AG09309 (cell line): ENCODE data around the gene NPM1.
"Not testable (repeated sequence)": the region's sequence is repeated elsewhere in the genome, so short reads cannot be mapped to it uniquely, and the experiment has no call there.

ENCODE experiments used
- DNase-seq: peaks from one replicate; pipeline ENCODE4 v3.0.0-alpha.2; 2010; ENCODE audit warnings: low read depth
- H3K4me3 ChIP-seq: 2 replicates; pipeline ENCODE4 v1.5.1; 2011; ENCODE audit warnings: mild to moderate bottlenecking, low read depth, low read length, moderate library complexity; ENCODE audit not compliant: control insufficient read depth
- TF ChIP-seq, protein P1 (sequence below): IDR thresholded peaks from 2 replicates; pipeline ENCODE4 v1.5.1; 2011; ENCODE audit warnings: mild to moderate bottlenecking, low read depth, low read length, inconsistent platforms; ENCODE audit not compliant: insufficient read depth, control insufficient read depth; ENCODE audit errors: missing control alignments

The NPM1 gene

DNA sequence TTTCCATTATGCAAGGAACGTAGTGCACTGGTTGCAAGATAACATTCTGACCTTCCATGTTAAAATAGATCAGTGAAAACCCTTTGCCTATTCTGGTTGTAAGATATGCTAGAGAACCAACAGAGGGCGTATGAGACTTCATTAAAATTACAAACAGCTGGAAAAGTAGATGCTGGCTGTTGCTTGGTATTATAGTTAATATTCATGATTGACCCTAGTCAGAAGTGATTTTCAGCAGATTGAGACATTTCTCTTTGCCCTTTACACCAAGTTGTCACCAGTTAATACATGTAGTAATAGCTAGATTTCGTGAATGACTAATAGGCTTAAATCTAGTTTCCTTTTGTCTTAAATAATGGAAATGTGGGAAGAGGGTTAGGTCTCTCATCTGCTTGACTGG lies 18.0 kb downstream of the NPM1 start:
- H3K4me3 ChIP-seq: no peak overlapping the region
- TF ChIP-seq, protein P1, sequence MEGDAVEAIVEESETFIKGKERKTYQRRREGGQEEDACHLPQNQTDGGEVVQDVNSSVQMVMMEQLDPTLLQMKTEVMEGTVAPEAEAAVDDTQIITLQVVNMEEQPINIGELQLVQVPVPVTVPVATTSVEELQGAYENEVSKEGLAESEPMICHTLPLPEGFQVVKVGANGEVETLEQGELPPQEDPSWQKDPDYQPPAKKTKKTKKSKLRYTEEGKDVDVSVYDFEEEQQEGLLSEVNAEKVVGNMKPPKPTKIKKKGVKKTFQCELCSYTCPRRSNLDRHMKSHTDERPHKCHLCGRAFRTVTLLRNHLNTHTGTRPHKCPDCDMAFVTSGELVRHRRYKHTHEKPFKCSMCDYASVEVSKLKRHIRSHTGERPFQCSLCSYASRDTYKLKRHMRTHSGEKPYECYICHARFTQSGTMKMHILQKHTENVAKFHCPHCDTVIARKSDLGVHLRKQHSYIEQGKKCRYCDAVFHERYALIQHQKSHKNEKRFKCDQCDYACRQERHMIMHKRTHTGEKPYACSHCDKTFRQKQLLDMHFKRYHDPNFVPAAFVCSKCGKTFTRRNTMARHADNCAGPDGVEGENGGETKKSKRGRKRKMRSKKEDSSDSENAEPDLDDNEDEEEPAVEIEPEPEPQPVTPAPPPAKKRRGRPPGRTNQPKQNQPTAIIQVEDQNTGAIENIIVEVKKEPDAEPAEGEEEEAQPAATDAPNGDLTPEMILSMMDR: peak; percentile 46
- no peak for DNase-seq

DNA sequence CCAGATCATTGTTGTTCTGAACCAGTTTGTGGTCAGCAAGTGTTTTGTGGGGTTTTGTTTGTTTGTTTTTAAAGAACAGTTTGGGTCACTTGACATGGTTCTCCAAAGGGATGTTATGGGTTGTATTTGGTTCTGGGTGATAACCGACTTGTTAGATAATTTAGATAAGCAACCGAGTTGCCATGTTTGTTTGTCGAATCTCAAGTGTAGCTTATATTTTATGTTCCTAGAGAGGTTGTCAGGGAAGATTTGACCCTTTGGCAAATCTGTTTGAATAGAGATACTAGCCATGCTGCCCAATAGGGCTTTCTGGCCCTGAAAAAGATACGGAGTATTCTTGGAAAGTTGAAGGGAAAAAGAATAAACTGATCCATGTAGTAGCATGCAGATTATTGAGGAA lies 19.6 kb downstream of the NPM1 start:
- no peak for DNase-seq
- TF ChIP-seq, protein P1: no peak
- no peak overlapping the region for H3K4me3 ChIP-seq

DNA sequence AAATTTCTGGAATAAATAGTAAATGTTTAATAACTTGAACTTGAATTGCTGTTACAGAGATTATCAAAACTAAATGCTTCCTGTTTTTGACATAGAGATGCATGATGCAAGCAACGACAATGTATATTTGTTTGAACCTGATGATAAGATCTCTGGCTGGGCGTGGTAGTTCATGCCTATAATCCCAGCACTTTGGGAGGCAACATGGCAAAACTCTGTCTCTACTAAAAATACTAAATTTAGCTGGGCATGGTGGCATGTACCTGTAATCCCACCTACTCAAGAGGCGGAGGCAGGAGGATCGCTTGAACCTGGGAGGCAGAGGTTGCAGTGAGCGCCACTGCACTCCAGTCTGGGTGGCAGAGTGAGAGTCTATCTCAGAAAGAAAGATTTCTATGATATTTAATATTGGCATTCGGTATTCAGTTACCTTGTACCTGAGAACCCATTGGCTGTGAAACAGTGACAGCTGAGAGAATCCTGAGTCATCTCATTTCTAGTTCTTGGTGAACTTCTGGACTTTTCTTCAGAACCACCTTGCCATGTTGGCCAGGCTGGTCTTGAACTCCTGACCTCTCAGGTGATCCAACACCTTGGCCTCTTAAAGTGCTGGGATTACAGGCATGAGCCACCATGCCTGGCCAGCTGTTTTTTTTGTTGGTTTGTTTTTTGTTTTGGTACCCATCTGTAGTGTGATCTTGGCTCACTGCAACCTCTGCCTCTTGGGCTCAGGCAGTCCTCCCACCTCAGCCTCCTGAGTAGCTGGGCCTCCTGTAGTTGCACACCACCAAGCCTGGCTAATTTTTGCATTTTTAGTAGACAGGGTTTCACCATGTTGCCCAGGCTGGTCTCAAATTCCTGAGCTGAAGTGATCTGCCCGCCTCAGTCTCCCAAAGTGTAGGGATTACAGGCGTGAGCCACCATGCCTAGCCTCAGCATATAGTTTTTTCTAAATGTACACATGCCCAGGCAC lies 21.8 kb downstream of the NPM1 start:
- TF ChIP-seq, protein P1: no peak
- no peak for DNase-seq
- H3K4me3 ChIP-seq: no peak overlapping the region

DNA sequence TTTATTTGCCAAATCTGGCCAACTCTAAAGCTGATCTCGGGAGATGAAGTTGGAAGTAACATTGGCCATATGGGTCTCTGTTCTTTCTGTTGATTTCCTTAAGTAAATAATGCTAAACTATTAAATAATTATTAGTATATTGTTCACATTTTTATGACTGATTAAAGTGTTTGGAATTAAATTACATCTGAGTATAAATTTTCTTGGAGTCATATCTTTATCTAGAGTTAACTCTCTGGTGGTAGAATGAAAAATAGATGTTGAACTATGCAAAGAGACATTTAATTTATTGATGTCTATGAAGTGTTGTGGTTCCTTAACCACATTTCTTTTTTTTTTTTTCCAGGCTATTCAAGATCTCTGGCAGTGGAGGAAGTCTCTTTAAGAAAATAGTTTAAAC lies 22.5 kb downstream of the NPM1 start:
- no peak for DNase-seq
- no peak overlapping the region for H3K4me3 ChIP-seq
- TF ChIP-seq, protein P1: no peak

DNA sequence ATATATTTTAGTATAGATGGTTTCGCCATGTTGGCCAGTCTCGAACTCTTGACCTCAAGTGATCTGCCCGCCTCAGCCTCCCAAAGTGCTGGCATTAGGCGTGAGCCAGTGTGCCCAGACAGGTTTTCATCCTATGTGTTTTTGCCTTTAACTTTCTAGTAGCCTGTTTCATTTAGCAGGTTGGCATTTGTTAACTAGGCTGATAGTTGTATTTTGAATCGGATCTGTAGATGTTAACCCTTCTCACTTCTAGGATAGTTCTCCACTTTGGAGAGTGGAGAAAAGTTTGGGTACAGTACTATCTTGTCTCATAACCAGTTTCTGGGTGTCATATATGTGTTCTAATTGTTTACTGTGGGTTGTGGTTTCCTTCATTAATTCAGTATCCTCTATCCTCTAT lies 24.5 kb downstream of the NPM1 start:
- DNase-seq: no peak
- TF ChIP-seq, protein P1: no peak
- H3K4me3 ChIP-seq: no peak overlapping the region

DNA sequence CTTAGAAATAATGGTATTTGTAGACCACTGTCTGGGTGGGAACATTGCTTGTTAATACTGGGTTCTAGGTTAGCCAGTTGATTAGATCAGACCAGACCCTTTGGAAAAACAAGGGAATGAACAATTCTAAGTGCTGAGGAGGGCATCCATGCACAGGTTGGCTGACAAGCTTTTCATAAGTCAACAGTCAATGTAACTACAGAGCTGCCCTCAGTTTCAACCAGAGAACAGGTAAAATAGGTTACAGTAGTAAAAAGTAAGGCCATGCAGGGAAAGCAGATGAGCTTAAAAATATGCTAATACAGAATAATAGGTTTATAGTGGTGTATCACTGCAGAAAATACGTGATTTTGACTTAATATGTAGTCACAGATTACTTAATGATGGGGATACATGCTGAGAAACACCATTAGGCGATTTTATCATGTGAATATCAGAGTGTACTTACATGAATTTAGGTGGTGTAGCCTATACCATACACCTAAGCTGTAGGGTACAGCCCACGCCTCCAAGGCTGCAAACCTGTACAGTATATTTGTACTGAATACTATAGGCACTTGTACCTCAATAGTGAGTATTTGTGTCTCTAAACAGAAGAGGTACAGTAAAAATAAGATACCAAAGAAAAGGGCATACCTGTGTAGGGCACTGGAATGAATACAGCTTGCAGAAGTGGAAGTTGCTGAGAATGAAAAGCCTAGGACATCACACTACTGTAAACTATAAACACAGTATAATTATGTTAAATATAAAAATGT lies 25.7 kb downstream of the NPM1 start:
- no peak for DNase-seq
- TF ChIP-seq, protein P1: no peak
- no peak overlapping the region for H3K4me3 ChIP-seq

DNA sequence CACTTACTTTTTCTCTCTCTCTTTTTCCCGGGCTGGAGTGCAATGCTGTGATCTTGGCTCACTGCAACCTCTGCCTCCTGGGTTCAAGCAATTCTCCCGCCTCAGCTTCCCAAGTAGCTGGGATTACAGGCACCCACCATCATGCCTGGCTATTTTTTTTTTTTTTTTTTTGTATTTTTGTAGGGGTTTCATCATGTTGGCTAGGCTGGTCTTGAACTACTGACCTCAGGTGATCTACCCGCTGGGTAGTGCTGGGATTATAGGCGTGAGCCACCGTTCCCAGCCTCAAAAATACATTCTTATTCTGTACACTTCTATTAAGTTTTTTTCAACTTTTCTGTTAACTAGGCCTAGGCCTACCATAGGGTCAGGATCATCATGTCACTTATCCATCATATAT lies 26.3 kb downstream of the NPM1 start:
- DNase-seq, H3K4me3 ChIP-seq: not testable (repeated sequence)
